ENCODE data around the gene ZNF787. TPM values are rescaled to one million over a fixed set of nuclear protein-coding genes. Genes with fewer than 3 reads are reported as not detected.
"Not testable (repeated sequence)": the region's sequence is repeated elsewhere in the genome, so short reads cannot be mapped to it uniquely, and the experiment has no call there.

The ZNF787 gene
- total and polyA plus RNA-seq, 4 donors = 6.6 to 25.5 (median 18.0) TPM

DNA sequence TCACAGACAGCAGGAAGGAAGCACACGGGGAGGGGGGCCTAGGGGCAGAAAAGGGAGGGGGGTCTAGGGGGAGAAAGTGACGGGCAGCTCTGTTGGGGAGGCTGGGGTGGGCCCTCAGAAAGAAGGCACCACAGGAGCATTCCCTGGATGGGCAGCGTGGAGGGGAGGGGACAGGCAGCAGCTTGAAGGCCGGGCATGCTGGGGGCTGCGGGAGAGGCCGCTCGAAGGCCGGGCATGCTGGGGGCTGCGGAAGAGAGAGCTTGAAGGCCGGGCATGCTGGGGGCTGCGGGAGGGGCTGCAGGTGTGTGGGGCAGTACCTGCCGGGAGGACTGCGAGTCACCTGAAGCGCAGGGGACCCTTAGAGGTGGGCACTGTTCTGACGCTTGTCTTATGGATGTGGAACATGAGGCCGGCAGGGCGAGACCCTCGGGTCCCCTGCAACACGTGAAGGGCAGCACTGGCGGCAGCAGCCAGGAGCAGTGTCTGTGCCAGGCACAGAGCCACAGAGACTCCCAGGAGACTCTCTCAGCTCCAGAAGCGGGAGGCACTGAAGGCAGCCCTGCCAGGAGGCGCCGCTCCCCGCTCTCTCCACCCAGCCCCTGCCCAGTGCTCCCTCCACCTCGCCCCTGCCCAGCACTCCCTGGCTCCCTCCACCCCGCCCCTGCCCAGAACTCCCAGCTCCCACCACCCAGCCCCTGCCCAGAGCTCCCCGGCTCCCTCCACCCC lies 13.3 kb downstream of the ZNF787 start:
- WGBS, 2 donors = 46 to 49% methylated on average over 24 to 27 of the region's 27 CpGs
- H3K36me3 ChIP-seq (ENCODE audit: control insufficient read depth in 1 of 2, insufficient read depth in 2 of 2, low read length in 1 of 2) = no peaks in the 10 kb centered on the region
- no peaks in the 10 kb centered on the region for H3K9me3 ChIP-seq (ENCODE audit: control insufficient read depth, low read length)
- no peak overlapping the region for H3K4me3 ChIP-seq (ENCODE audit: low read length in 2 of 2)
- H3K27me3 ChIP-seq (ENCODE audit: control insufficient read depth in 1 of 2, insufficient read depth in 2 of 2, low read length in 1 of 2) = no peaks in the 10 kb centered on the region
- DNase-seq (no peak), ATAC-seq (ENCODE audit: low FRiP score) (peak; percentile 33)
- no peaks in the 10 kb centered on the region for H3K4me1 ChIP-seq (ENCODE audit: control insufficient read depth in 1 of 2, insufficient read depth in 2 of 2, low read length in 2 of 2)
- intact Hi-C loops (cut with DNase I) = loop anchor here in 1 of 2 donors (5.0 to 10.0 kb wide), 2 partner anchors 35 to 207 kb away; partner anchors contain the start of genes ZNF444 and ZSCAN5A
- no peak overlapping the region for H3K27ac ChIP-seq (ENCODE audit: low read depth in 1 of 2, low read length in 2 of 2)

DNA sequence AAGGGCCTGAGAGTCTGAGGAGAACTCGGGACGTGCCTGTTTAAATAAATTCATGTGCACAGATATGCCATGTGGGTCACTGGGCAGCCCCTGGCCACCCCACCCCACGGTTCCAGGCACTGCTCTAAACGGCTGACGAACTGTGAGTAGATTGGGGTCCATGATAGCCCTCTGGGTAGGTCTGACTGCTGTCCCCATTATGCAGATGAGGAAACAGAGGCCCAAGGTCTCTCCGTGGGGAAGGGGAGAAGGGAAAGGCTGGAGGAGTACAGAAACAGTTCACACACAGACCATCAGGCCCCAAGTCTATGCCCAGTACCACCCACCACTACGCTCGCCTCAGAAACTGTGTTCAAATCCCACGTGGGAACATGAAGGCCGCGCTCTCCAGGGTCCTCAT lies 14.1 kb downstream of the ZNF787 start:
- Histone ChIP-seq H3K36me3 (ENCODE audit: control insufficient read depth in 1 of 2, insufficient read depth in 2 of 2, low read length in 1 of 2) (no peaks in the 10 kb centered on the region), H3K4me1 (ENCODE audit: control insufficient read depth in 1 of 2, insufficient read depth in 2 of 2, low read length in 2 of 2) (no peaks in the 10 kb centered on the region), H3K27ac (ENCODE audit: low read depth in 1 of 2, low read length in 2 of 2) (no peak overlapping the region), H3K9me3 (ENCODE audit: control insufficient read depth, low read length) (no peaks in the 10 kb centered on the region), H3K4me3 (ENCODE audit: low read length in 2 of 2) (no peak overlapping the region), H3K27me3 (ENCODE audit: control insufficient read depth in 1 of 2, insufficient read depth in 2 of 2, low read length in 1 of 2) (no peaks in the 10 kb centered on the region)
- 91 to 93% methylated on average over 11 of the region's 11 CpGs for WGBS, 2 donors
- DNase-seq (no peak), ATAC-seq (ENCODE audit: low FRiP score) (no peak)
- intact Hi-C loops (cut with DNase I) = loop anchor here in 1 of 2 donors (5.0 to 10.0 kb wide), 2 partner anchors 35 to 208 kb away; partner anchors contain the start of genes ZNF444 and ZSCAN5A

DNA sequence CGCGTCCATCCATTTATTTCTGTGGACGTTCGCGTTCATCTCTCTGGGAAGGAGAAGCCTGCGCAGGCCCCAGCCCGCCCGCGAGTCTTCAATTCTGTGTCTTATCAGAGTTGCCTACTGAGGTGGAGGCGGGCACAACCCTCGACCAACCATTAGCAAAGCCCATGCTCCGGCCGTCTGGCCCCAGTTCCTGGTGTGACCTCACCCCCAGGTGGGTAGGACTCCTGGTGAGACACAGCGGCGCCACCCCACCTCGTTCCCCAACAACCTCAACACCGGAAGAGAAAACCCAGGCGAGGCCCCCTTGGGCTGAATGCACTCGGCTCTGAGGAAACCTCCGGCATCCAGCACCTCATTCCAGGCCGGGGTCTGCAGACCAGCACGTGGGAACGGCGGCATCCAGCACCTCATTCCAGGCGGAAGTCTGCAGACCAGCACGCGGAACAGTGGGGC lies 14.7 kb downstream of the ZNF787 start:
- no peak for ATAC-seq (ENCODE audit: low FRiP score)
- H3K27me3 ChIP-seq (ENCODE audit: control insufficient read depth in 1 of 2, insufficient read depth in 2 of 2, low read length in 1 of 2) = no peaks in the 10 kb centered on the region
- no peaks in the 10 kb centered on the region for H3K36me3 ChIP-seq (ENCODE audit: control insufficient read depth in 1 of 2, insufficient read depth in 2 of 2, low read length in 1 of 2)
- no peak overlapping the region for H3K4me3 ChIP-seq (ENCODE audit: low read length in 2 of 2)
- 90 to 92% methylated on average over 27 of the region's 27 CpGs for WGBS, 2 donors
- intact Hi-C loops (cut with DNase I) = loop anchor here in 1 of 2 donors (5.0 to 10.0 kb wide), 2 partner anchors 36 to 208 kb away; partner anchors contain the start of genes ZNF444 and ZSCAN5A
- H3K9me3 ChIP-seq (ENCODE audit: control insufficient read depth, low read length) = no peaks in the 10 kb centered on the region
- no peaks in the 10 kb centered on the region for H3K4me1 ChIP-seq (ENCODE audit: control insufficient read depth in 1 of 2, insufficient read depth in 2 of 2, low read length in 2 of 2)
- DNase-seq = no peak
- no peak overlapping the region for H3K27ac ChIP-seq (ENCODE audit: low read depth in 1 of 2, low read length in 2 of 2)

DNA sequence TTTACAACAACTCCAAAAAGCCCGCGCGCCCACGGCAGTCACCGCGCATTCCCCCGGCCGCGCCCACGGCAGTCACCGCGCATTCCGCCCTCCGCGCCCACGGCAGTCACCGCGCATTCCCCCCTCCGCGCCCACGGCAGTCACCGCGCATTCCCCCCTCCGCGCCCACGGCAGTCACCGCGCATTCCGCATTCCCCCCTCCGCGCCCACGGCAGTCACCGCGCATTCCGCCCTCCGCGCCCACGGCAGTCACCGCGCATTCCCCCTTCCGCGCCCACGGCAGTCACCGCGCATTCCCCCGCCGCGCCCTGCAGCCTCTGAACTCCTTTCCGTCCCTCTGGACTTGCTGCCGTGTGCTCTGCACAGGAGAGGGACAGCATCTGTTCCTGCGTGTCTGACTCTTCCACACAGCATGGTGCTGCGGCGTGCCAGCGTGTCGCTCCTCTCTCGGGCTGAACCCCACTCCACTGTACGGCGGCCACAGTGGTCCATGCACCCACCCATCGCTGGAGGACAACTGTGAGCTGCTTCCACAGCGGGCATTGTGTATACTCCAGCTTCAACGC lies 15.2 kb downstream of the ZNF787 start:
- H3K9me3 ChIP-seq (ENCODE audit: control insufficient read depth, low read length); H3K36me3 ChIP-seq (ENCODE audit: control insufficient read depth in 1 of 2, insufficient read depth in 2 of 2, low read length in 1 of 2); ATAC-seq (ENCODE audit: low FRiP score); DNase-seq; H3K27me3 ChIP-seq (ENCODE audit: control insufficient read depth in 1 of 2, insufficient read depth in 2 of 2, low read length in 1 of 2); H3K4me3 ChIP-seq (ENCODE audit: low read length in 2 of 2); H3K4me1 ChIP-seq (ENCODE audit: control insufficient read depth in 1 of 2, insufficient read depth in 2 of 2, low read length in 2 of 2): not testable (repeated sequence)
- intact Hi-C loops (cut with DNase I) = loop anchor here in 1 of 2 donors (5.0 to 10.0 kb wide), 2 partner anchors 36 to 209 kb away; partner anchors contain the start of genes ZNF444 and ZSCAN5A
- H3K27ac ChIP-seq (ENCODE audit: low read depth in 1 of 2, low read length in 2 of 2) = peak overlapping the region in 1 of 2 donors; percentile 28
- 96% methylated on average over 61 of the region's 61 CpGs for WGBS, 2 donors

DNA sequence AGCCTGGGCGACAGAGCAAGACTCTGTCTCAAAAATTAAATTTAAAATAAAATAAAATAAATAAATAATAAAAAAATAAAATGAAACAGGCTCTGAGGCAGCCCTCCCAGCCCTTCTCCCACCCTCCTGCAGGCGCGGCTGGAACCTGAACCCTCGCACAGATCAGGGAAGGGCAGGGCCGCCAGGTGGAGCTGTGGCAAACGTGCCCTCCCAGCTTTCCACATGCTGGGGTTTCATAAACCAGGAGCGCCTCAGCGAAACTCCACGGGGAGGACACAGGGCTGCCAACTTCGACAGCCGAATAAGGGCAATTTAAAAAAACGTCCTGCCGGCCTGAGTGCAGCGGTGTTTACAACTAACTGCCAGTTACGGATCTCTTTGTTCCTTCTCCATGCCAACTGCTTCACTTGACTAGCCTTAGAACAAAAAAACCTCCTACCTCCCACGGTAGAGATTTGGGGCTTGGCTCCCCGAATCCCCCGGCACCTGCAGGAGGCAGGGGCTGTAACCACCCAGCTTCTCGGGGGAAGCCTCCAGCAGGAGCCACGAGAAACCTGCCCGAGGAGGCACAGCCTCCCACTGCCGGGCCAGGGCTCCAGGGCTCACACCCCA lies 15.9 kb downstream of the ZNF787 start:
- Histone ChIP-seq H3K4me3 (ENCODE audit: low read length in 2 of 2) (no peak overlapping the region), H3K9me3 (ENCODE audit: control insufficient read depth, low read length) (no peaks in the 10 kb centered on the region), H3K27me3 (ENCODE audit: control insufficient read depth in 1 of 2, insufficient read depth in 2 of 2, low read length in 1 of 2) (no peaks in the 10 kb centered on the region), H3K27ac (ENCODE audit: low read depth in 1 of 2, low read length in 2 of 2) (peak overlapping the region in 1 of 2 donors; percentile 28), H3K4me1 (ENCODE audit: control insufficient read depth in 1 of 2, insufficient read depth in 2 of 2, low read length in 2 of 2) (no peaks in the 10 kb centered on the region), H3K36me3 (ENCODE audit: control insufficient read depth in 1 of 2, insufficient read depth in 2 of 2, low read length in 1 of 2) (peaks cover 0 to 1% of the 10 kb centered on the region in 2 donors)
- intact Hi-C loops (cut with DNase I) = loop anchor here in 1 of 2 donors (5.0 to 10.0 kb wide), 2 partner anchors 37 to 210 kb away; partner anchors contain the start of genes ZNF444 and ZSCAN5A
- DNase-seq (peak; percentile 80 to 91), ATAC-seq (ENCODE audit: low FRiP score) (peak; percentile 87)
- WGBS, 2 donors = 10 to 11% methylated on average over 22 of the region's 22 CpGs

- Histone ChIP-seq H3K27me3 (ENCODE audit: control insufficient read depth in 1 of 2, insufficient read depth in 2 of 2, low read length in 1 of 2) (no peaks in the 10 kb centered on the region), H3K4me3 (ENCODE audit: low read length in 2 of 2) (no peak overlapping the region), H3K36me3 (ENCODE audit: control insufficient read depth in 1 of 2, insufficient read depth in 2 of 2, low read length in 1 of 2) (peaks cover 0 to 1% of the 10 kb centered on the region in 2 donors), H3K9me3 (ENCODE audit: control insufficient read depth, low read length) (no peaks in the 10 kb centered on the region), H3K4me1 (ENCODE audit: control insufficient read depth in 1 of 2, insufficient read depth in 2 of 2, low read length in 2 of 2) (no peaks in the 10 kb centered on the region), H3K27ac (ENCODE audit: low read depth in 1 of 2, low read length in 2 of 2) (no peak overlapping the region)
- intact Hi-C loops (cut with DNase I) = loop anchor here in 1 of 2 donors (10.0 kb wide), 1 partner anchor 210 kb away; the partner anchor contains the start of gene ZSCAN5A
- no peak for DNase-seq
- 97% methylated on average over 24 to 29 of the region's 29 CpGs for WGBS, 2 donors
- no peak for ATAC-seq (ENCODE audit: low FRiP score)
Observed at GRCh38 chr19:56104423-56104822, 16.7 kb downstream of the ZNF787 start.

DNA sequence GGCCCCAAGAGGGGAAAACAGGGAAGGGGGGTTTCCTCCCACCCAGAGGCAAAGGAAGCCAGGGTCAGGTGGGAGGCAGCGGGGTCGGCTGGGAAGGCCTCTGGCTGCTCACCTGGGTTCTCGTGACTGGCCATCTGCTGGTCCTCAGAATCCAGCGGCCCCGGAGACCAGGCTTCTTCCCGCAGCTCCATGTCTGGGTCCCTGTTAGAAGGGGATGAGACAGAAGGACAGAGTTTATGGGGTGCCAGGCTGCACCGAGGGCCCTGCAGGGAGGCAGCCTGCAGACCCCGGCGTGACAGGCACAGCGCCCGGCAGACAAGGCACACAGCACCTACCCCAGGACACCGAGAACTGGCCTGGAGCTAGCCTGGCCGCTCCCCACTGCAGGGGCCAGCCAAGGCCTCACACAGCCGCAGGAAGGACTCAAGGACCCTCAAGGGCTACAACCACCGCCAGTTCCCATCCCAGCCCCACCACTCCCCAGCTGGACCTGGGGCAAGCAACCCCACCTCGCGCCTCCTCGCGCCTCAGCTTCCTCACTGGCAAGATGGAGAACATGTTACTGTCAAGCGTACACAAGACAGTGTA lies 18.0 kb downstream of the ZNF787 start:
- Histone ChIP-seq H3K4me1 (ENCODE audit: control insufficient read depth in 1 of 2, insufficient read depth in 2 of 2, low read length in 2 of 2) (no peaks in the 10 kb centered on the region), H3K9me3 (ENCODE audit: control insufficient read depth, low read length) (no peaks in the 10 kb centered on the region), H3K27ac (ENCODE audit: low read depth in 1 of 2, low read length in 2 of 2) (no peak overlapping the region), H3K27me3 (ENCODE audit: control insufficient read depth in 1 of 2, insufficient read depth in 2 of 2, low read length in 1 of 2) (no peaks in the 10 kb centered on the region), H3K4me3 (ENCODE audit: low read length in 2 of 2) (no peak overlapping the region), H3K36me3 (ENCODE audit: control insufficient read depth in 1 of 2, insufficient read depth in 2 of 2, low read length in 1 of 2) (peaks cover 0 to 1% of the 10 kb centered on the region in 2 donors)
- intact Hi-C loops (cut with DNase I) = loop anchor here in 1 of 2 donors (10.0 kb wide), 1 partner anchor 212 kb away; the partner anchor contains the start of gene ZSCAN5A
- DNase-seq (no peak), ATAC-seq (ENCODE audit: low FRiP score) (no peak)
- WGBS, 2 donors = 90 to 92% methylated on average over 19 to 20 of the region's 20 CpGs

Measured in aorta (tissue), 5 donors.